HG03460 (cell line): Measurements from ENCODE around the gene TRHDE.
"Not testable (repeated sequence)": the region's sequence is repeated elsewhere in the genome, so short reads cannot be mapped to it uniquely, and the experiment has no call there.

Experiments
- ATAC-seq: cut with Tn5 transposase; IDR thresholded peaks from one replicate; pipeline ENCODE4 v1.9.1; 2021; ENCODE audit not compliant: unreplicated experiment

Gene TRHDE

DNA sequence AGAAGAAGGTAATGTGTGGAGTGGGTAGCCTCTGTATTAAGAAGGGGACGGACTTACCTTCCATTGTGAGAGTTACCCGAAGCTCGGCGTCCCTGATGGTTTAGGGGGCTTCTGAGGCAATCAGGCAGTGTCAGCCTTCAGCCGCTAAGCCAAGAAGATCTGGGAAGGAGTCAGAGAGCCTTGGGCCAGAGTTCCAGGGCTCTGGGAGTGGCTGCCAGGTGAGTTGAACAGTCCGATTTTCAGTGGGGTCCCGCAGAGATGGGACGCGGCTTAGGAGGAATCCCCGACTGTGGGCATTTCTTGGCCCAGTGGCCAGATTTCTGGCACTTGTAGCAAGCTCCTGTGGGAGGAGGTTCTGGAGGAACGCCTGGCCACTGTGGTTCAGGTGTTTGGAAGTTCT, 439.9 kb downstream of the TRHDE start:
- ATAC-seq = not testable (repeated sequence)

DNA sequence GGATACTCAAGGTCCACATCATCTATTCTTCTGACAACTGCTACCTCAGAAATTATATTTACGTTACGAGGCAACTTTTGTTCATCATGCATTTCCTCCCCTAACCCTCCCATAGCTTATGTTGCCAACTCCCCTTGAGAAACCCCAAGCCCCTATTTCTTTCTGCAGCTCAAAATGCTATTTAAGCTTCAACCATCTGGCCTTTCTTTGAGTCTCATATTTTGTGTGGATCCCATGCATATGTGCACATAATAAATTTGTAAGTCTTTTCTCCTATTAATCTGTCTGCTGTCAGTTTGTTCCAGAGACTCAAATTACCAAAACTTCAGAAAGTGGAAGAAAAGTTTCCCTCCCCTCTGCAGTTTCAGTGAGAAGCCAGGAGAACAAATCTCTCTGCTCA, 444.1 kb downstream of the TRHDE start:
- ATAC-seq = no peak

DNA sequence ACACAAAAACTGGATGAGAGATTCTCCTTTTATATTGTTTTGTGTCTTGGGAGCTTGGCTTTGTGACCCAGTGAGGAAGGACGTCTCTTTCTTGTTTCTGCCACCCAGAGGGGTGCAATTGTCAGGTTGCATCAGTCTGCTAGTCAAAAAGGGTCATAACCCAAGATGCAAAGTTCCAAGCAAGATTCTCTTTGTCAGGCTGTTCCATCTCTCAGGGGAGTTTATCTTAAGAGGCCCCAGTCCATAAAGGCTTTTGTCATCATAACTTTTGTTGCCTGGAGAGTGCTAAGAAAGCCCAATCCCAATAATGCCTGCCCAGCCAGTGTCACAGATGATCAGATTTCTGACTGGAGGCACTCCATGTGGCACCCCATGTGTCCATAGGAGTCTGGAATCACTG, 444.9 kb downstream of the TRHDE start:
- no peak for ATAC-seq
